SK-N-SH treated with all-trans-retinoic acid at 6 μM for 48 hours (cell line): ENCODE data around the gene SP100.
A peak's percentile ranks its signal among the peaks of the same experiment; 100 is the strongest.
"Not testable (repeated sequence)": the region's sequence is repeated elsewhere in the genome, so short reads cannot be mapped to it uniquely, and the experiment has no call there.

ENCODE experiments used
- ATAC-seq: fragments of 200-7000 bp; cut with Tn5 transposase; 3 replicates; pipeline ENCODE4 v1.9.1; 2020; ENCODE audit warnings: mild to moderate bottlenecking, moderate library complexity
- ARNTL ChIP-seq: fragments of 450-650 bp; formaldehyde crosslinking; IDR thresholded peaks from 2 replicates; pipeline ENCODE4 v1.5.0; 2020; ENCODE audit warnings: low read depth, mild to moderate bottlenecking, moderate library complexity, borderline replicate concordance
- BACH2 ChIP-seq: fragments of 250-450 bp; sonication (Bioruptor Pico); IDR thresholded peaks from 2 replicates; pipeline ENCODE4 v1.9.0; 2021; ENCODE audit warnings: mild to moderate bottlenecking, borderline replicate concordance
- CSDC2 ChIP-seq: fragments of 250-450 bp; sonication (Bioruptor Pico); IDR thresholded peaks from 2 replicates; pipeline ENCODE4 v1.5.0; 2020; ENCODE audit warnings: mild to moderate bottlenecking, moderate library complexity
- ESRRG ChIP-seq: fragments of 250-450 bp; sonication (Bioruptor Pico); IDR thresholded peaks from 2 replicates; pipeline ENCODE4 v1.6.1; 2021; ENCODE audit warnings: mild to moderate bottlenecking
- GLIS3 ChIP-seq: fragments of 250-450 bp; sonication (Bioruptor Pico); IDR thresholded peaks from 2 replicates; pipeline ENCODE4 v1.5.0; 2020; ENCODE audit warnings: mild to moderate bottlenecking, moderate library complexity
- ISL1 ChIP-seq: fragments of 250-450 bp; sonication (Bioruptor Pico); IDR thresholded peaks from 2 replicates; pipeline ENCODE4 v2.1.2; 2022; ENCODE audit warnings: mild to moderate bottlenecking, moderate library complexity
- PPARA ChIP-seq: fragments of 250-450 bp; sonication (Bioruptor Pico); IDR thresholded peaks from 2 replicates; pipeline ENCODE4 v1.5.0; 2020; ENCODE audit warnings: mild to moderate bottlenecking, borderline replicate concordance
- RARB ChIP-seq: fragments of 250-450 bp; sonication (Bioruptor Pico); IDR thresholded peaks from 2 replicates; pipeline ENCODE4 v1.8.0; 2021; ENCODE audit warnings: mild to moderate bottlenecking, moderate library complexity
- SNAI2 ChIP-seq: fragments of 250-450 bp; sonication (Bioruptor Pico); IDR thresholded peaks from 2 replicates; pipeline ENCODE4 v1.5.0; 2020; ENCODE audit warnings: mild to moderate bottlenecking, moderate library complexity
- TCF4 ChIP-seq: fragments of 250-450 bp; sonication (Bioruptor Pico); IDR thresholded peaks from 2 replicates; pipeline ENCODE4 v1.8.0; 2021; ENCODE audit warnings: mild to moderate bottlenecking, moderate library complexity, borderline replicate concordance
- TOX ChIP-seq: fragments of 250-450 bp; sonication (Bioruptor Pico); IDR thresholded peaks from 2 replicates; pipeline ENCODE4 v1.8.0; 2021; ENCODE audit warnings: mild to moderate bottlenecking, moderate library complexity, borderline replicate concordance
- ZFP3 ChIP-seq: fragments of 250-450 bp; sonication (Bioruptor Pico); IDR thresholded peaks from 2 replicates; pipeline ENCODE4 v1.5.0; 2020; ENCODE audit warnings: mild to moderate bottlenecking, moderate library complexity
- ZFP30 ChIP-seq: fragments of 450-650 bp; formaldehyde crosslinking; IDR thresholded peaks from 2 replicates; pipeline ENCODE4 v1.5.0; 2022; ENCODE audit warnings: mild to moderate bottlenecking, moderate library complexity
- TF ChIP-seq, protein P1 (sequence below): fragments of 250-450 bp; sonication (Bioruptor Pico); IDR thresholded peaks from 2 replicates; pipeline ENCODE4 v1.8.0; 2021; ENCODE audit warnings: low read depth, mild to moderate bottlenecking, moderate library complexity, borderline replicate concordance
- TF ChIP-seq, protein P2 (sequence below): fragments of 250-450 bp; sonication (Bioruptor Pico); IDR thresholded peaks from 2 replicates; pipeline ENCODE4 v1.5.1; 2021; ENCODE audit warnings: mild to moderate bottlenecking, moderate library complexity
- TF ChIP-seq, protein P3 (sequence below): fragments of 250-450 bp; sonication (Bioruptor Pico); IDR thresholded peaks from 2 replicates; pipeline ENCODE4 v1.8.0; 2020; ENCODE audit warnings: mild to moderate bottlenecking, moderate library complexity, borderline replicate concordance
- TF ChIP-seq, protein P4 (sequence below): fragments of 250-450 bp; sonication (Bioruptor Pico); IDR thresholded peaks from 2 replicates; pipeline ENCODE4 v1.5.1; 2020; ENCODE audit warnings: low read depth, mild to moderate bottlenecking, moderate library complexity
- TF ChIP-seq, protein P5 (sequence below): fragments of 250-450 bp; sonication (Bioruptor Pico); IDR thresholded peaks from 2 replicates; pipeline ENCODE4 v1.5.0; 2020; ENCODE audit warnings: mild to moderate bottlenecking, moderate library complexity

Gene SP100

DNA sequence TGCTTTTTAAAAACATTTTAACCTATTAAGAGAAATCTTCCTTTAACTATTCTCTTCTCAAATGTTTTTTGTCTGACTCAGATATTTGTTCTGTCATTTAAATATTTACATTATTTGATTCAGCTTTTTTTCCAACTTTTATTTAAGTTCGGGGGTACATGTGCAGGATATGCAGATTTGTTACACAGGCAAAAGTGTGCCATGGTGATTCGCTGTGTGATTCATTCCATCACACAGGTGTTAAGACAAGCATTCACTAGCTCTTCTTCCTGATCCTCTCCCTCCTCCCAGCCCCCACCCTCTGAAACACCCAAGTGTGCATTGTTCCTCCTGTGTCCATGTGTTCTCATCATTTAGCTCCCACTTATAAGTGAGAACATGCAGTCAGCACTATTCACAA is 19.4 kb downstream of the SP100 start:
- ATAC-seq = no peak
- TF ChIP-seq GLIS3 (CRISPR knock-in tag) = no peak
- TF ChIP-seq TOX (CRISPR knock-in tag) = no peak
- TF ChIP-seq ISL1 (CRISPR knock-in tag) = no peak
- TF ChIP-seq RARB (CRISPR knock-in tag) = no peak

DNA sequence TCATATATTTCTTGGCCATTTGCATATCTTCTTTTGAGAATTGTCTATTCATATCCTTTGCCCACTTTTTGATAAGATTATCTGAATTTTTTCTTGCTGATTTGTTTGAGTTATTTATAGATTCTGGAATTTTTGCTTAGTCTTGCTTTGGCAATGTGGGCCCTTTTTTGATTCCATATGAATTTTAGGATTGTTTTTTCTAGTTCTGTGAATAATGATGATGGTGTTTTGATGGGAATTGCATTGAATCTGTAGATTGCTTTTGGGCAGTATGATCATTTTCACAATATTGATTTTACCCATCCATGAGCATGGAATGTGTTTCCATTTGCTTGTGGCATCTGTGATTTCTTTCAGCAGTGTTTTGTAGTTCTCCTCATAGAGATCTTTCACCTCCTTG is 23.1 kb downstream of the SP100 start:
- not testable (repeated sequence) for ATAC-seq

DNA sequence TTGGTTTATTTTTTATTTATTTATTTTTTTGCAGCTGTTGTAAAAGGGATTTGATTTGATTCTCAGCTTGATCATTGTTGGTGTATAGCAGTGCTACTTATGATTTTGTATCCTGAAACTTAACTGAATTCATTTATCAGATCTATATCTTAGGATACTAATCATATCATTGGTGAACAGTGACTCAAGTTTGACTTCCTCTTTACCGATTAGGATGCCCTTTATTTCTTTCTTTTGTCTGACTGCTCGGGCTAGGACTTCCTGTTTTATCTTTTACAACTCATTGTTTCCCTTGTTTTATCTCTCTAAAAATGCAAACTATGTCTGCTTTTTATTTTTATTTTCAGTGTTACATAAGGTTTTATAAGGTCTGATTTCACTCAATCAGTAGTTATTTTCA is 23.6 kb downstream of the SP100 start:
- peak; percentile 14; the same call in 1 of the 3 replicates for ATAC-seq
- TF ChIP-seq, protein P1, sequence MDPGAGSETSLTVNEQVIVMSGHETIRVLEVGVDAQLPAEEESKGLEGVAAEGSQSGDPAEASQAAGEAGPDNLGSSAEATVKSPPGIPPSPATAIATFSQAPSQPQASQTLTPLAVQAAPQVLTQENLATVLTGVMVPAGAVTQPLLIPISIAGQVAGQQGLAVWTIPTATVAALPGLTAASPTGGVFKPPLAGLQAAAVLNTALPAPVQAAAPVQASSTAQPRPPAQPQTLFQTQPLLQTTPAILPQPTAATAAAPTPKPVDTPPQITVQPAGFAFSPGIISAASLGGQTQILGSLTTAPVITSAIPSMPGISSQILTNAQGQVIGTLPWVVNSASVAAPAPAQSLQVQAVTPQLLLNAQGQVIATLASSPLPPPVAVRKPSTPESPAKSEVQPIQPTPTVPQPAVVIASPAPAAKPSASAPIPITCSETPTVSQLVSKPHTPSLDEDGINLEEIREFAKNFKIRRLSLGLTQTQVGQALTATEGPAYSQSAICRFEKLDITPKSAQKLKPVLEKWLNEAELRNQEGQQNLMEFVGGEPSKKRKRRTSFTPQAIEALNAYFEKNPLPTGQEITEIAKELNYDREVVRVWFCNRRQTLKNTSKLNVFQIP = no peak
- no peak for TF ChIP-seq PPARA
- TF ChIP-seq TOX (CRISPR knock-in tag) = no peak
- TF ChIP-seq TCF4 (CRISPR knock-in tag) = no peak
- no peak for TF ChIP-seq GLIS3 (CRISPR knock-in tag)
- no peak for TF ChIP-seq RARB (CRISPR knock-in tag)
- TF ChIP-seq, protein P2, sequence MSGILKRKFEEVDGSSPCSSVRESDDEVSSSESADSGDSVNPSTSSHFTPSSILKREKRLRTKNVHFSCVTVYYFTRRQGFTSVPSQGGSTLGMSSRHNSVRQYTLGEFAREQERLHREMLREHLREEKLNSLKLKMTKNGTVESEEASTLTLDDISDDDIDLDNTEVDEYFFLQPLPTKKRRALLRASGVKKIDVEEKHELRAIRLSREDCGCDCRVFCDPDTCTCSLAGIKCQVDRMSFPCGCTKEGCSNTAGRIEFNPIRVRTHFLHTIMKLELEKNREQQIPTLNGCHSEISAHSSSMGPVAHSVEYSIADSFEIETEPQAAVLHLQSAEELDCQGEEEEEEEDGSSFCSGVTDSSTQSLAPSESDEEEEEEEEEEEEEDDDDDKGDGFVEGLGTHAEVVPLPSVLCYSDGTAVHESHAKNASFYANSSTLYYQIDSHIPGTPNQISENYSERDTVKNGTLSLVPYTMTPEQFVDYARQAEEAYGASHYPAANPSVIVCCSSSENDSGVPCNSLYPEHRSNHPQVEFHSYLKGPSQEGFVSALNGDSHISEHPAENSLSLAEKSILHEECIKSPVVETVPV (CRISPR knock-in tag) = no peak
- TF ChIP-seq, protein P3, sequence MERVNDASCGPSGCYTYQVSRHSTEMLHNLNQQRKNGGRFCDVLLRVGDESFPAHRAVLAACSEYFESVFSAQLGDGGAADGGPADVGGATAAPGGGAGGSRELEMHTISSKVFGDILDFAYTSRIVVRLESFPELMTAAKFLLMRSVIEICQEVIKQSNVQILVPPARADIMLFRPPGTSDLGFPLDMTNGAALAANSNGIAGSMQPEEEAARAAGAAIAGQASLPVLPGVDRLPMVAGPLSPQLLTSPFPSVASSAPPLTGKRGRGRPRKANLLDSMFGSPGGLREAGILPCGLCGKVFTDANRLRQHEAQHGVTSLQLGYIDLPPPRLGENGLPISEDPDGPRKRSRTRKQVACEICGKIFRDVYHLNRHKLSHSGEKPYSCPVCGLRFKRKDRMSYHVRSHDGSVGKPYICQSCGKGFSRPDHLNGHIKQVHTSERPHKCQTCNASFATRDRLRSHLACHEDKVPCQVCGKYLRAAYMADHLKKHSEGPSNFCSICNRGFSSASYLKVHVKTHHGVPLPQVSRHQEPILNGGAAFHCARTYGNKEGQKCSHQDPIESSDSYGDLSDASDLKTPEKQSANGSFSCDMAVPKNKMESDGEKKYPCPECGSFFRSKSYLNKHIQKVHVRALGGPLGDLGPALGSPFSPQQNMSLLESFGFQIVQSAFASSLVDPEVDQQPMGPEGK (CRISPR knock-in tag) = no peak

DNA sequence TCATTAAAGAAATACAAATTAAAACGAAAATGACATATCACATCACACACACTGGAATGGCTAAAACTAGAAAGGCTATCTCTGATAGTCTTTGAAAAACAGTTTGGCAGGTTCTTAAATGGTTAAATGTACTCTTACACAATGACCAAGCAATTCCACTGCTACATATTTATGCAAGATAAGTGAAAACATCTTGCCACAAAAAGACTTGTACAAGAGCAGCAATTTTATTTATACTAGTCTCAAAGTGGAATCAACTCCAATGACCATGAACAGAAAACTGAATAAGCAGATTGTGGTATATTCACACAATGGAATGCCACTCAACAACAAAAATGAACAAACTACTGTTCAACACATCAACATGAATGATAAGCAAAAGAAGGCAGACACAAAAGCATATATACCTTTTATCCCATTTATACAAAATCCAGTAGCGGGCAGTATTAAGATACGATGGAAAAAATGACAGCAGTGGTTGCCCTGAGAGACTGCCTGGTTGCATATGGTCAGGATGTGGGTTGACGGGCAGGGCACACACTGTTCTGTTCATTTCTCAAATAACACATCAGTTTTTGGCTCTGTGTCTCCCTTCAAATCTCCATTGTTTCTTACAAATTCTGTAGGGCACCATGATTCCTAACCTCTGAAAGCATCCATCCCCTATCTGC is 25.4 kb downstream of the SP100 start:
- TF ChIP-seq PPARA (no peak), RARB (CRISPR knock-in tag) (no peak), ISL1 (CRISPR knock-in tag) (no peak), ARNTL (CRISPR knock-in tag) (no peak), SNAI2 (CRISPR knock-in tag) (no peak), ZFP30 (CRISPR knock-in tag) (no peak)
- TF ChIP-seq, protein P4, sequence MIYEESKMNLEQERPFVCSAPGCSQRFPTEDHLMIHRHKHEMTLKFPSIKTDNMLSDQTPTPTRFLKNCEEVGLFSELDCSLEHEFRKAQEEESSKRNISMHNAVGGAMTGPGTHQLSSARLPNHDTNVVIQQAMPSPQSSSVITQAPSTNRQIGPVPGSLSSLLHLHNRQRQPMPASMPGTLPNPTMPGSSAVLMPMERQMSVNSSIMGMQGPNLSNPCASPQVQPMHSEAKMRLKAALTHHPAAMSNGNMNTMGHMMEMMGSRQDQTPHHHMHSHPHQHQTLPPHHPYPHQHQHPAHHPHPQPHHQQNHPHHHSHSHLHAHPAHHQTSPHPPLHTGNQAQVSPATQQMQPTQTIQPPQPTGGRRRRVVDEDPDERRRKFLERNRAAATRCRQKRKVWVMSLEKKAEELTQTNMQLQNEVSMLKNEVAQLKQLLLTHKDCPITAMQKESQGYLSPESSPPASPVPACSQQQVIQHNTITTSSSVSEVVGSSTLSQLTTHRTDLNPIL = no peak
- TF ChIP-seq, protein P3 (CRISPR knock-in tag) = no peak
- peak; percentile 92 for ATAC-seq

DNA sequence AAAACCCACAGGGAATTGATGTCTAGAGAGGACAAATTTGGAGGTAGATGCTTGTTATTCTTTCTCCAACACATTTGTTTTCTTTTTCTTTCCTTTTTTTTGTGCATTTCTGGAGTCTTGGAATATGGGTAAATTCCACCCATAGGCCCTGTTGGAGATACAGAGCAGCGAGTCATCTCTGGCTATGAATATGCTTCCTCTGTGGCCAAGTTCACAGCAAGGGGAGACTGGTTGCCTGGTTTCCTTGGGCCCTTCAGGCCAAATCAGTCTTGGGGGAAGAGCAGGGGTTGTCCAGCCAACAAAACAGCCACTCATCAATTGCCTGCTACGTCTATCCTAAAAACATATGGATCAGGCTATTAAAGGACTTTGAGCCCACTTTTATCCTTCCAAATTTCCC is 27.5 kb downstream of the SP100 start:
- ATAC-seq = peak; percentile 72
- TF ChIP-seq RARB (CRISPR knock-in tag) = no peak
- TF ChIP-seq ESRRG (CRISPR knock-in tag) = no peak
- TF ChIP-seq, protein P5, sequence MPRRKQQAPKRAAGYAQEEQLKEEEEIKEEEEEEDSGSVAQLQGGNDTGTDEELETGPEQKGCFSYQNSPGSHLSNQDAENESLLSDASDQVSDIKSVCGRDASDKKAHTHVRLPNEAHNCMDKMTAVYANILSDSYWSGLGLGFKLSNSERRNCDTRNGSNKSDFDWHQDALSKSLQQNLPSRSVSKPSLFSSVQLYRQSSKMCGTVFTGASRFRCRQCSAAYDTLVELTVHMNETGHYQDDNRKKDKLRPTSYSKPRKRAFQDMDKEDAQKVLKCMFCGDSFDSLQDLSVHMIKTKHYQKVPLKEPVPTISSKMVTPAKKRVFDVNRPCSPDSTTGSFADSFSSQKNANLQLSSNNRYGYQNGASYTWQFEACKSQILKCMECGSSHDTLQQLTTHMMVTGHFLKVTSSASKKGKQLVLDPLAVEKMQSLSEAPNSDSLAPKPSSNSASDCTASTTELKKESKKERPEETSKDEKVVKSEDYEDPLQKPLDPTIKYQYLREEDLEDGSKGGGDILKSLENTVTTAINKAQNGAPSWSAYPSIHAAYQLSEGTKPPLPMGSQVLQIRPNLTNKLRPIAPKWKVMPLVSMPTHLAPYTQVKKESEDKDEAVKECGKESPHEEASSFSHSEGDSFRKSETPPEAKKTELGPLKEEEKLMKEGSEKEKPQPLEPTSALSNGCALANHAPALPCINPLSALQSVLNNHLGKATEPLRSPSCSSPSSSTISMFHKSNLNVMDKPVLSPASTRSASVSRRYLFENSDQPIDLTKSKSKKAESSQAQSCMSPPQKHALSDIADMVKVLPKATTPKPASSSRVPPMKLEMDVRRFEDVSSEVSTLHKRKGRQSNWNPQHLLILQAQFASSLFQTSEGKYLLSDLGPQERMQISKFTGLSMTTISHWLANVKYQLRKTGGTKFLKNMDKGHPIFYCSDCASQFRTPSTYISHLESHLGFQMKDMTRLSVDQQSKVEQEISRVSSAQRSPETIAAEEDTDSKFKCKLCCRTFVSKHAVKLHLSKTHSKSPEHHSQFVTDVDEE = no peak
- TF ChIP-seq, protein P2 (CRISPR knock-in tag) = no peak
- no peak for TF ChIP-seq ZFP3 (CRISPR knock-in tag)
- TF ChIP-seq CSDC2 (CRISPR knock-in tag) = no peak
- no peak for TF ChIP-seq TCF4 (CRISPR knock-in tag)
- TF ChIP-seq, protein P3 (CRISPR knock-in tag) = no peak
- no peak for TF ChIP-seq BACH2 (CRISPR knock-in tag)
- no peak for TF ChIP-seq SNAI2 (CRISPR knock-in tag)
- no peak for TF ChIP-seq PPARA
- no peak for TF ChIP-seq ZFP30 (CRISPR knock-in tag)
